NCI-H2107 (cell line): Measurements from ENCODE around the gene IRAK4.
A peak's percentile ranks its signal among the peaks of the same experiment; 100 is the strongest.
"Not testable (repeated sequence)": the region's sequence is repeated elsewhere in the genome, so short reads cannot be mapped to it uniquely, and the experiment has no call there.

Experiments
- DNase-seq: peaks from one replicate; lab custom pipeline; 2025; lab: John Stamatoyannopoulos, UW

Gene IRAK4

DNA sequence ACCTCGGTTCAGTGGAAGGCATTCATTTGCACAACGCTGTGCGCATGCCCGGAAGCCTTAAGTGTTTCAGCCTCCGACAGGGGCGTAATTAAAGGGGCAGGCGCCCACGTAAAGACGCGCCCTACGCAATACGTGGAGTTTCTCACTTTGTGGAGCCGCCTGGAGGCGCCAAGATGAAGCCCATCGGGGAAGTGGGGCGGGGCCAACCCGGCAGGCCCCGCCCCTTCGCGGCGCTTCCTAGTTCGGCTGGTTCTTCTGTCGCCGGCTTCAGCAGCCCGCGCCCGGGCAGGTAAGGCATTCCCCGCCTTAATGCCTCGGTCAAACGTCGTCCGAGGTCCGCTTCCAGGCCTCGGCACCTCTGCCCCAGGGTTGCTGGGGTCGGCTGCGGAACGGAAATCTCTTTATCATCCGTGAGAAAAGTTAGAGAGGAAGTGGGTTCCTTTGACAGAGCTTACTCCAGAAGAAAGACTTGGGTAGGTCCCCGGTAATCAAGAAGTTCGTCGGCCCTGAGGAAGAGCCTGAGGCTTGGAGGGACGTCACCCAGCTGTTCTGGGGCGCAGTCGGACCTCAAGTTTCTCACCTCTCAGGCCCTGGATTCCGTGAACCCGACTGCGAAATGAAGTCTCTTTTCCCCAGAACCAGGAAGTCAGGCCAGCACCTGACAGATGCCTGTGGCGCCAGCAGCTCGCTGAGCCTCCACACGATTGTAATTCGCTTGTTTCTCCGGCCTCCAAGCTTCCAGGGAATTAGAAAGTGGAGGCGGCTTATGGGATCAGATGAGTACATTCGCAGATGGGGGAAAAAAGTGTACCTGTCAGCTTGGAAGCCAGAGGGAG is at the start of gene IRAK4, which contains the start of gene PUS7L:
TSS of gene IRAK4 (plus strand) at position 224 of the 836 bp plus-strand sequence. CDS start 9,161 bp downstream, outside the sequence.
TSS of gene PUS7L (minus strand) at position 63 of the 836 bp plus-strand sequence. CDS start 3,545 bp downstream, outside the sequence.
- peak; percentile 95 for DNase-seq

- DNase-seq: no peak
Measured at GRCh38 chr12:43711348-43711747, 47.4 kb upstream of the IRAK4 start.

DNA sequence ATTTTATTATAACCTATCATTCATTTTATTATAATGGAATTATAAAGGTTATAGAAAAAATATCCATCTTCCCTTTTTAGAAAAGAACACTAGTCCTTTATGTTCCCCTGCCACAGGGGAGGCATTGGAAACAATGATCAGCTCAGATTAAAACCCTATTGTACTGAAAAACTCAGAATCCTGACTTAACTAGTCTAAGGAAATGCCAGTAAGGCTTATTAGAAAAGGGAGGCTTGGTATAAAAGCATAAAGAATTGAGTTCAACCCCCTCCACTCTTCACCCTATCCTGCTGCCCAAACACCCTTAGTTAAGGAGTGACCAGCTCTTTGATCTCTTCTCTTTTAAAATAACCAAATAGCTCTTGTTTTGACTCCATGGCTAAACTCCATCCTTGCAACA is 36.1 kb upstream of the IRAK4 start:
- no peak for DNase-seq

- no peak for DNase-seq
Measured at GRCh38 chr12:43723134-43723533, 35.6 kb upstream of the IRAK4 start.

DNA sequence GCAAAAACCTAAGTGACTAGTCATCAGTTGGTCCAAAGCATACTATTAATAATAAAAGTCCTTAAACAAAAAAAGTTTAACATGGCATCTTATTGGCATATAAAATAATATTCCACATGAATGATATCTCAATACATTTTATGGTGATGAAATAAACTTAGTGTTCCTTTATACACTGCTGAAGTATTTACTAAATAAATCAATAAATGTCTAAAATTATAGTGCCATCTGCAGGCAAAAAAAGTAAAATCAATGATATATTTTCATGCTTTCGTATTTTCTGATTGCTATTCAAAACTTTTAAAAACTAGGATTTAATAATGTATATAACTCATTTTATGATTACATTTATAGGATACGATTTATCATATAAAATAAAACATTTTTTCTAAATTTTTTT is 30.6 kb upstream of the IRAK4 start:
- no peak for DNase-seq

DNA sequence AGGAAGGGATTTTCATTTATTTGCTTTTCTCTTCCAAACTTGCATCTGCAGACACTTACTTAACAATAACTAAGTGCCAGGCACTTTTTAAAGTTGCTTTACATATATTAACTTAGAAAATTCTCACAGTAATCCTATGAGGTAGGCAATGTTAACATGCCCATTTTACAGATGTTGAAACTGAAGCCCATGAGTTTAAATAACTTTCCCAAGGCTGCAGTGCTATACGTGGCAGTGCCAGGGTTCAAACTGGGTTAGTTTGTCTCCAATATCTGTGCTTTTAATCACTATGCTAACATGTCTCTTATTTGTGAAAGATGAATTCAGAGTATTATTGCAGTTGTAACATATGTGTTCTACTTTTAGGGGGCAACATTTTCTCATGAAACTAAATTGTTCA is 30.1 kb upstream of the IRAK4 start:
- DNase-seq: no peak

- DNase-seq: no peak
Measured at GRCh38 chr12:43730283-43730682, 28.5 kb upstream of the IRAK4 start.

- DNase-seq: no peak
Measured at GRCh38 chr12:43733687-43734086, 25.1 kb upstream of the IRAK4 start.

- no peak for DNase-seq
Measured at GRCh38 chr12:43736927-43737440, 21.8 kb upstream of the IRAK4 start.

DNA sequence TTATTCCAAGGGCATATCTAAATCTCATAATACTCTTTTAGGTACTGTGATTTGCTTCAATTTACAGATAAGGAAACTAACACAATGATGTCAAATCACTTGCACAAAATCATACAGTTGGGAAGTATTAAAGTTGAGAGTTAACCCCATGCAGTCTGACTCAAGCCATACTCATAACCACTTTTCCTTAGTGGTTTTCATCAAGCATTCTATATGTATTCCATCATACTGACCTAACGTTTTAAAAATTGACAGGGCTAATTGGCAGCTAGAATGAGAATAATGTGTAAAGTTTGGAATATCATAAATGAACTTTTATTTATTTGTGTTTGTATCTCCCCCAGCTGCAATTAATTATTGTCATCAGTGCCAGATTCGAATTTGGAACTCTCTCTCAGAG is 21.1 kb upstream of the IRAK4 start:
- DNase-seq: no peak

DNA sequence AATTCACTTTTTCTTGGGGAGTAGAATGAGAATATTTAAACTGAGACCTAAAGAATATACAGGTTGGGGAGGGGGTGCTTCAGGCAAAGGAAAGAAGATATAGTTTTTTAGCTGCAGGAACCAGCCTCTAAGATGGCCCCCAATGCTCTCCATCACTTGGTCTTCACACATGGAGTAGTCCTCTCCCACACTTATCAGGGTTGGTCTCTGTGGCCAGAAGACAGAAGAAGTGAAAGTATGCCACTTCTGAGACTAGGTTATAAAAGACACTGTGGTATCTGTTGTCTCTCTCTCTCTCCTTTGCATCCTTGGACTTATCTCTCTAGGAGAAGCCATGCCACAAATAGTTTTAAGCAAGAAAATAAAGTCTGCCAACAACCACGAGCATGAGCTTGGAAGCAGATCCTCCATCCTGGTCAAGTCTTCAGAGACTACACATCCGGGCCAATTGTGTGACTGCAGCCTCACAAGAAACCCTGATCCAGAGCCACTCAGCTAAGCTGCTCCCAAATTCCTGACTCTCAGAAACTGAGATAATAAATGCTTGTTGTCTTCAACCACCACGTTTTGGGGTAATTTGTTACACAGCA is 18.1 kb upstream of the IRAK4 start:
- no peak for DNase-seq

DNA sequence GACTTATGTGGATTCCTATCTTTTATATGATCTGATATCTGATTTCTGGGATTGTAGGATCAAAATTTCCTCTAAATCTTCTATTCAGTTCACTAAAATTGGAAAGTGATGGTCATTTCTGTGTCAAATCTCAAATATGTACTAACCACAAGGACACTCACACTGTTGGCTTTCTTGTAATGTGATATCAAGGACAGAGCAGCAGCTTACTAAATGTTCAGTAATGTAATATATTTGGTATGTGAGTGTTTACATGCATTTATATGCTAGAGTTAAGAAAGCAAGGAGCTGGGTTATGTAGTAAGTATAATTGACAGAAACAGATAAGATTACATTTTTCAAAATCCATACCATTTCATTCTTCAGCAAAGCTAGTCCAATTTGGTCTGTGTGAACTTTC is 16.6 kb upstream of the IRAK4 start:
- DNase-seq: no peak

DNA sequence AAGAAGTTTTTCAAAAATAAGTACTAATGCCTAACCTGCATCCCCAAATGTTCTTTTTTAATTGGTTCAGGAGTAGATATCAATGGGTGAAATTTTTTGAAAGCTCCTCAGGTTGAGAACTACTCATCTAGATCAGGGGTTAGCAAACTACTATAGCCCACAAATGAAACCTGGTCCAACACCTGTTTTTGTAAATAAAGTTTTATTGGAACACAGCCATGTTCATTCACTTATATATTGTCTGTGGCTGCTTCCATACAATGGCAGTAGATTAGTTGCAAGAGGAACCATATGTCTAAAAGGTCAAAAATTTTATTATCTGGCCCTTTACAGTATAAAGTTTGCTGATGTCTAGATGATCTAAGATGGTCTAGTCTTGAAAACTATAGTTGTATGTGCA is 13.9 kb upstream of the IRAK4 start:
- DNase-seq: no peak

DNA sequence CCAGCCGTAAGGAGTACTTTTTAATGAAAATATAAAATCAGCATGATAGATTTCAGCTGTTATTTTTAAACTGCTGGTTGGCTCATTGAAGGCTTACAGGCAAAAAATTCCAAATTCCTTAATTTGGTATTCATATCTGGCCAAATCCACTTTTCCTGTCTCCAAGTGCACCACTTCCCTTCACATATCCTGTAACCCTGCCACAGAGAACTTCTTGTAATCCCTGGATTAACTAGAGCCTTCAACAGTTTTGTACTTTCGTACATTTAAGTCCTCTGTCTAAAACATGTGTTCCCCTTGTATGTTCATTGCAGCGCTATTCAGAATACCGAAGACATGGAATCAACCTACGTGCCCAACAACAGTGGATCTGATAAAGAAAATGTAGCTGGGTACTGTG is 9.7 kb upstream of the IRAK4 start:
- no peak for DNase-seq

- DNase-seq: no peak
Measured at GRCh38 chr12:43750814-43751213, 7.9 kb upstream of the IRAK4 start.

- DNase-seq: not testable (repeated sequence)
Measured at GRCh38 chr12:43751360-43751759, 7.4 kb upstream of the IRAK4 start.

DNA sequence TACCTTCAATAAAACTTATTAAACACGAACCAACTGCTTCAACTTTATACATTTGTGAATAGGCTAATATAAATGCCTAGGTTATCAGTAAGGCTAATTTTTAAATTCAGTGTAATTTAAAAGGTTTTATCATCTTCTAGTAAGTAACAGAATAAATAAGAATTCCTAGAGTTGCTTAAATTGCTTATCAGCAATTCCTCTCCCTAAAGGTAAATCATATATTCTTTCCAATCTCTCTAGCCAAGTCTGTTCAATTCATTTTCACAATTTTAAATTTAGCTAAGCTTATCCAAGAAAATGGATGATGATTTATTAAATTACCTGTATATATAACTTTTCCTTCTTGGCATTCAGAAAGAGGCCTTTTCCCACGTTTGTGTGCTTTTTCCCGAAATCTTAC is 4.7 kb upstream of the IRAK4 start:
- DNase-seq: no peak

- no peak for DNase-seq
Measured at GRCh38 chr12:43758247-43758727, 464 bp upstream of the IRAK4 start.

- no peak for DNase-seq
Measured at GRCh38 chr12:43760396-43760795, 1.6 kb downstream of the IRAK4 start.

- DNase-seq: no peak
Measured at GRCh38 chr12:43761500-43761899, 2.7 kb downstream of the IRAK4 start.

DNA sequence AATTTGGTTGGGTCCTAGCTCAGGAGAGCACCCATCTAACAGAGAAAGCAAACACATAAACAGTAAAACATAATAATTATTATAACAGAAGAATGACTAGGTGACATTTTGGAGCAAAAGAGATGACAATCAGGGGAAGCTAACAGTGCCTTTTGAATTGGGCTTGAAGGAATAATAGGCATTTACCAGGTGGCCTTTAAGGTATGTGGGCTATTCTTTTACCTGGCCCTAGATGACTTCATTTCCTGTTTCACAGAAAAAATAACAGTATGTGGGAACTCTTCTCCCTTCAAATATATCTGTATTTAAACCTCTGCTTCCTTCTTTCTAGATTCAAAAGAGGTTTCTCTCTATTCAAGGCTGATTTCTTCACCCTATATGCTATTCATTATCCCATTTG is 3.8 kb downstream of the IRAK4 start:
- DNase-seq: no peak

- DNase-seq: no peak
Measured at GRCh38 chr12:43763769-43764168, 5.0 kb downstream of the IRAK4 start.

DNA sequence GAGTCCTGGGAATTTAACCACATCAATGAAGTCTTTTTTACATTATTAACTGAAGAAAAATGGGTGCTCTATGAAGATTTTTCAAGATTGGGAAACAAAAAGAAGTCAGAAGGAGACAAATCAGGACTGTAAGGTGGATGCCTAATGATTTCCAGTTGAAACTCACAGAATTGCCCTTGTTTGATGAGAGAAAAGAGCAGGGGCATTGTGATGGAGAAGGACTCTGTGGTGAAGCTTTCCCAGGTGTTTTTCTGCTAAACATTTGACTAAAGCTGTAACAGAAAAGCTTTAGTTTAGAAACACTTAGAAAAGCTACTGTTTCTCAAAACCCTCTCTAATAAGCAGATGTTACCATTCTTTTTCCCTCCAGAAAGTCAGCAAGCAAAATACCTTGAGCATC is 5.8 kb downstream of the IRAK4 start:
- DNase-seq: no peak
